22Rv1 (cell line): ENCODE measurements around the gene POLR2C.

ENCODE experiments used
- CTCF ChIP-seq: fragments of 450-650 bp; IDR thresholded peaks from 2 replicates; pipeline ENCODE4 v1.5.1; 2017; ENCODE audit warnings: mild to moderate bottlenecking
- ZFX ChIP-seq: fragments of 450-650 bp; IDR thresholded peaks from 2 replicates; pipeline ENCODE4 v1.6.1; 2017; ENCODE audit warnings: antibody characterized with exemption, borderline replicate concordance

- TF ChIP-seq CTCF = no peak
- TF ChIP-seq ZFX = no peak
Measured at GRCh38 chr16:57485091-57485915, 22.8 kb downstream of the POLR2C start.
